Ishikawa (cell line): ENCODE data around the gene TAOK3.
A peak's percentile ranks its signal among the peaks of the same experiment; 100 is the strongest.

Experiments
- CEBPB ChIP-seq: IDR thresholded peaks from 2 replicates; pipeline ENCODE4 v1.6.1; 2012
- CREB1 ChIP-seq: IDR thresholded peaks from 2 replicates; pipeline ENCODE4 v1.6.1; 2012; ENCODE audit warnings: low read depth
- EGR1 ChIP-seq: IDR thresholded peaks from 2 replicates; pipeline ENCODE4 v1.6.1; 2012
- EP300 ChIP-seq: IDR thresholded peaks from 2 replicates; pipeline ENCODE4 v1.6.1; 2012; ENCODE audit warnings: borderline replicate concordance
- FOXM1 ChIP-seq: IDR thresholded peaks from 2 replicates; pipeline ENCODE4 v1.6.1; 2012; ENCODE audit warnings: low read depth, borderline replicate concordance
- NFIC ChIP-seq: IDR thresholded peaks from 2 replicates; pipeline ENCODE4 v1.6.1; 2012
- RAD21 ChIP-seq: IDR thresholded peaks from 2 replicates; pipeline ENCODE4 v1.6.1; 2012; ENCODE audit warnings: low read depth
- REST ChIP-seq: IDR thresholded peaks from 2 replicates; pipeline ENCODE4 v1.6.1; 2012; ENCODE audit warnings: low read depth, mild to moderate bottlenecking
- TAF1 ChIP-seq: IDR thresholded peaks from 2 replicates; pipeline ENCODE4 v1.6.1; 2012; ENCODE audit warnings: low read depth, mild to moderate bottlenecking
- TCF12 ChIP-seq: IDR thresholded peaks from 2 replicates; pipeline ENCODE4 v1.6.1; 2012; ENCODE audit warnings: low read depth
- TEAD4 ChIP-seq: IDR thresholded peaks from 2 replicates; pipeline ENCODE4 v1.6.1; 2012
- YY1 ChIP-seq: IDR thresholded peaks from 2 replicates; pipeline ENCODE4 v1.6.1; 2012; ENCODE audit warnings: low read depth
- ZBTB7A ChIP-seq: IDR thresholded peaks from 2 replicates; pipeline ENCODE4 v1.6.1; 2012; ENCODE audit warnings: low read depth
- TF ChIP-seq, protein P1 (sequence below): IDR thresholded peaks from 2 replicates; pipeline ENCODE4 v1.6.1; 2012
- TF ChIP-seq, protein P2 (sequence below): IDR thresholded peaks from 2 replicates; pipeline ENCODE4 v1.6.1; 2012

Gene TAOK3

DNA sequence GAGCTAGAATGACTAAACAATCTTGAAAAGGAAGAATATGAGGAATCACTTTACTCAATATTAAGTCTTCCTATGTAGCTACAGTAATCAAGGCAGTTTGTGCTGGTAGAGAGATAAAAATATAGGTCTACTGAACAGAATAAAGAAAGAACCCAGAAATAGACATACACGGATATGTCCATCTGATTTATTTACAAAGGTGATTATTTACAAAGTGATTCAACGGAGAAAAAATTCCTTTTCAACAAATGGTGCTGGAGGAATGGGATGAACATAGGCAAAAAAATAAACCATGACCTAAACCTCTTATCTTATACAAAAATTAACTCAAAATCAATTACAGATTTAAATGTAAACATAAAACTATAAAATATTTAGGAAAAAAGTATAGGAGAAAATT is 36.6 kb downstream of the TAOK3 start:
- TF ChIP-seq CEBPB (no peak), TAF1 (no peak), TEAD4 (no peak), FOXM1 (no peak), ZBTB7A (no peak), REST (no peak), NFIC (no peak), EP300 (no peak)
- TF ChIP-seq, protein P1, sequence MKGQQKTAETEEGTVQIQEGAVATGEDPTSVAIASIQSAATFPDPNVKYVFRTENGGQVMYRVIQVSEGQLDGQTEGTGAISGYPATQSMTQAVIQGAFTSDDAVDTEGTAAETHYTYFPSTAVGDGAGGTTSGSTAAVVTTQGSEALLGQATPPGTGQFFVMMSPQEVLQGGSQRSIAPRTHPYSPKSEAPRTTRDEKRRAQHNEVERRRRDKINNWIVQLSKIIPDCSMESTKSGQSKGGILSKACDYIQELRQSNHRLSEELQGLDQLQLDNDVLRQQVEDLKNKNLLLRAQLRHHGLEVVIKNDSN, result no peak

- TF ChIP-seq, protein P2, sequence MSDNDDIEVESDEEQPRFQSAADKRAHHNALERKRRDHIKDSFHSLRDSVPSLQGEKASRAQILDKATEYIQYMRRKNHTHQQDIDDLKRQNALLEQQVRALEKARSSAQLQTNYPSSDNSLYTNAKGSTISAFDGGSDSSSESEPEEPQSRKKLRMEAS, result no peak
- no peak for TF ChIP-seq TCF12
- no peak for TF ChIP-seq TEAD4
- TF ChIP-seq, protein P1, result no peak
- no peak for TF ChIP-seq TAF1
- no peak for TF ChIP-seq EGR1
- TF ChIP-seq CREB1, result no peak
- TF ChIP-seq ZBTB7A, result no peak
- TF ChIP-seq EP300, result no peak
- no peak for TF ChIP-seq CEBPB
- TF ChIP-seq FOXM1, result no peak
These were observed 37.7 kb downstream of the TAOK3 start for GRCh38 chr12:118334939-118335567.

DNA sequence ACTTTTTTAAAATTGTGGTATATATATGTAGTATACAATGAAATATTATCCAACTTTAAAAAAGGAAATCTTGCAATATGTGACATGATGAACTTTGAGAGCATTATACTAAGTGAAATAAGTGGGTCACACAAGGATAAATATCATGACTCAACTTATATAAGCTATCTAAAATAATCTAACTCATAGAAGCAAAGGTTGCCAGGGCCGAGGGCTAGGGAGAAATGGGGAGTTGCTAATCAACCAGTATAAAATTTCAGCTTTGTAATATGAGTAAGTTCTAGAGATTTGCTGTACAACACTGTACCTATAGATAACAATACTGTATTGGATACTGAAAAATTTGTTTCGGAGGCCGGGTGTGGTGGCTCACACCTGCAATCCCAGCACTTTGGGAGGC is 38.5 kb downstream of the TAOK3 start:
- TF ChIP-seq, protein P2, result no peak
- TF ChIP-seq TEAD4 (no peak), NFIC (no peak), CEBPB (no peak), EGR1 (no peak), RAD21 (no peak), FOXM1 (no peak), YY1 (no peak), ZBTB7A (no peak), TAF1 (no peak), CREB1 (no peak), EP300 (no peak), REST (no peak), TCF12 (no peak)
- TF ChIP-seq, protein P1, result no peak

- TF ChIP-seq CEBPB (0 out of 2 replicates have a peak, but pooled peaks have one; percentile 14), RAD21 (no peak)
These were observed 40.2 kb downstream of the TAOK3 start for GRCh38 chr12:118332511-118332910.

DNA sequence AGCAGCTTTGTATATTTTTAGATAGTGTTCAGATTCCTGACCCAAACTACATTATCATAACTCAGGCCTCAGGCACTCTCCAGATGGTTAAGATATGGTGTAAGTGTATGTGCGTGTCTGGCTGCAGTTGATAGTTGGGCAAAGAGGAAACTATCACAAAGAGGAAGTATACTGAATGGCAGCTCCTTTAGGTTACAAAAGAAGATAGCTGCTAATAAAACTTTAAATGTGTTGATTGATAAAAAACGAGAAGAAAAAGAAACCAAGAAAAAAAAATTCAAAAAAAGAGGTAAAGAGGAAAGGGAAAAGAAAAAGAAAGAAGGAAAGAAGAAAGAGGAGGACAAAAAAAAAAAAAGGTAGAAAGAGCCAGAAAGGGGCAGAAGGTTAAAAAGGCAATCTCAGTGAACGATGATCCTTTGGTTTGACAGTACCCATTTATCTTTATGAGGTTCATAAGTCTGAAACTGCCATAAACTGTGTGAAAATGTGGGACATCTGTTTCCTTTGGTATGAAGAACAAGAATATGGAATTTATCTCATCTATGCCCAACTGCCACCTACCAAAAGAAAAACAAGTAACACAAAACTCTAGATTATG is 42.2 kb downstream of the TAOK3 start:
- no peak for TF ChIP-seq EP300
- TF ChIP-seq FOXM1, result no peak
- TF ChIP-seq, protein P2, result no peak
- no peak for TF ChIP-seq TCF12
- no peak for TF ChIP-seq TAF1
- no peak for TF ChIP-seq CREB1
- TF ChIP-seq YY1, result no peak
- TF ChIP-seq CEBPB, result no peak
